Amniotic stem cell (primary cell): ENCODE data around the gene HIRA.

ENCODE experiments used
- DNase-seq: peaks from one replicate; lab custom pipeline; 2025; lab: John Stamatoyannopoulos, UW

Gene HIRA

DNA sequence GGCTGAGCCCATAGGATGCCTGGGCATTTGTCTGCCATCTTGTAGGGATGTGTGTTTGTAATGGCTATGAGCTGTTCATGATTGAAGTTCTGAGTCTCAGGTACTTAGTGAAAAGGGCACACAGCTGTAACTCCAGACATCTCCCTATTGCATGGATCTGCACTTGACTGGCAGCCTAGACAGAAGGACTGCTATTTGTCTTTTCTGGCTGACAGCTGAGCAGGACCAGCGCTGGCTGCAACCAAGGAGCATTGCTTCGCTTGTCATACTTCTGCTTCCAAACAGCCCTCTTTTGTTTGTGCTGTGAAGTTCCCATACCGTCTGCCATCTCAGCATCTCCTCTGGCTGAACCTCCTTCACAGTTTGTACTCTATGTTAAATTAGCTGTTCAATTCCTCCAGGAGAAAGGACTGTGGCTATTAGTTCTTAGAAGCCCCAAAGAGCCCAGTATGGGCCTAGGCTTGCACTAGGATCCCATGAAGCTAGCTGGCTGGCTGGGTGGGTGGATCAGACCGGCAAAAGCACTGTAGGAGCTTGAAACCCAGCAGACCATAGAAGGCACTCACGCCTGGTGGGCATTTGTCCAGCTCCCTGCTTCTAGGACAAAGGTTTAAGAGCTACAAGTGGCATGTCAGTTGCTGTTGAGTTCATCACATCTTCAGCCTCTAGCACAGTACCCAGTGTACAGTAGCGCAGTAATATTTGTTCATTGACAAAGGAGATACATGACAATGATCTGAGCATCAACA is 20.4 kb downstream of the HIRA start:
- DNase-seq = no peak

DNA sequence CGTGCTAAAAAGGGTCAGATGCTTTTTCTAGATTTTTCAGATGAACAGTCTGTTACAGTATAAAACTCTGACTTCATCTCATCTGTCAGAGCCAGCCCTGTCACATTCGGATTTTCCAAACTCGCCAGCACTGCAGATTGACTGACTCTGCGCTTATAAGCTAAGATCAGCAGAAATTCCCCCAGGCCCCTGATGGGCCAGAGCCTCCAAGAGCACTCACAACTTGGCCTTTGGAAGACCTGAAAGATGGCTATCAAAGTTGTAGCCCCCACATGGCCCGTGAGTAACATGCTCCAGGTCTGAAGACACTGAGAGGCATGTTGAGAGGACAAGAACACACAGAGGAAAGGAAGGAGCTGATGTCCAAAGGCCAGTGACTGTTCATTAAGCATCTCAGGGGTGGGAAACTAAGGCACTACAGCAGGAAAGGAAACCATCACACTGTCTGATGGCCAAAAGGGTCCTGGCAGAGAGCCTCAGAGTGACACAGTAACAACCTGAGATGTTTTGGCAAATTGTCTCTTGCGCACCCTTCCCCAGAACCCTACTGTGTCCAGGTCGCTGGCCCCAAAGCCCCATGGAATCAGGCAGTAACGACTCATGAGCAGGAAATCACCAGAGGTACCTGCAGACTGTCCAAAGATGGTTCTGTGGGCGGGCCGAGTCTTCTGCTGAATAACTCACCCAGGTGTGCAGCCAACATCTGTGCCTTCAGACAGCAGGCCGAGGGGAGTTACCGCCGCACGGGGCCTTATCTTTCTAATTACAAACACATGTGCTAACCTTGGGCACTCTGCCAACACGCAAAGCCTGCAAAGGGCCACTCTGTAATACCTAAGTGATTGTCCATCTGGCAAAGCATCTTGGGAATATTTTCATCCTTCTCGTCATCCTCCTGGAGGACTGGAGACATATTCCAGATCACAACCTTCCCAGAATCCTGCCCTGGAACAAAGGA is 23.6 kb downstream of the HIRA start:
- no peak for DNase-seq

DNA sequence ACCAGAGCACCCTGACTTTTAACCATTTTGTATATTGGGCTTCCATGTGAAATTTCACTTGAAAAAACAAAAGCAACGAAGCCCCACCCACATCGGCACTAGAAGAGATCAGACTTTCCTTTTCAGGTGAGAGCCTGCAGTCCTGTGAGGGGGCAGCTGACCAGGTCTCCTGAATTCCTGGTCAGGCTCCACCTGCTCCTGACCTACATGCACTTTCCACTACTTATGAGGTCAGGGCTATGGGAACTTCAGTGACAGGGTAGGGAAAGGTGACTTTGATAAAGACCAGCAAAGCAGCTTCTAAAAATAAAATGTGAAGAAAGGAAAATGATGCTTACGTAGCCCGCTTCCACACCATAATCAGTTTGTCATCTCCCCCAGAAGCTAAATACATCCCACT is 24.7 kb downstream of the HIRA start:
- no peak for DNase-seq

DNA sequence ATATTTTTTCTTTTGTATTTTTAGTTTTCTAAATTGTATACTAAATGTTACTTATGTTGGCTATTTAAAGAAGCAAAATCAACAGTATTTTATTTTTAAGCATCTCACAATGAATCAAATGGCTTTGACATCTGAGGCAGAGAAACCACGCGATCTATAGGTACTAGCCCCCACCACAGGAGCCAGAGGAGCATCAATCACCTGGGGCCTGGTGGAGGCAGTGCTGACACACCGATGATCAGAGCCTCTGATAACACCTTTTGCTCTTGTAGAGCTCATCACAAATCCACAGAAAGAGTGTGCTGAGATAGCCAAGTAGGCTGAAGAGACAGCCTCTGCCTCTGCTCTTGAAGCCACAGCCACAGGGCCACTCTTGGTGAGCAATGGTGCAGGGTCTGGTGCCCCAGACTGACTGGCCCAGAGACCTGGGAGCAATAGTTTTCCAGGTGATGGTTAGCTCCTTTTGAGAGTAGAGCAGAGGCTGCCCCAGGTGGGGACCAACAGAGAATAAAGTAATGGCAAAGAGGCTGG is 25.2 kb downstream of the HIRA start:
- DNase-seq = no peak

DNA sequence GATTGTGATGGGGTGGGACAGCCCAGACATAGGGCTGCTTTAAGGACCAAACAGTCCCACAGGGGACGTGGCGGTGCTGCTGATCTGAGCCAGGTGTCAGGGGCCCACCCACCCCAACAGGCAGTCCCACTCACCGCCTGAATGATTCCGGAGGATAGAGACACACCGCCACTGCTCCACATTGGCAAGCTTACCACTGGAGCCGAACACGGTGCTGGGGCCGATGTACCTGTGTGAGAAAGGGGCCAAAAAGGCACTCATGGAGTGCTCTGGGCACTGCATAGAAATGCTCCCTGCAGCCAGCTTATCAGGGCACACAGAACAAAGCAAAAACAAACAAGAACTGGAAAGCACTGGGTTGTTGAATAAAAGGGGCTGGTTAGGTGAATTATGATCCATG is 25.9 kb downstream of the HIRA start:
- no peak for DNase-seq

DNA sequence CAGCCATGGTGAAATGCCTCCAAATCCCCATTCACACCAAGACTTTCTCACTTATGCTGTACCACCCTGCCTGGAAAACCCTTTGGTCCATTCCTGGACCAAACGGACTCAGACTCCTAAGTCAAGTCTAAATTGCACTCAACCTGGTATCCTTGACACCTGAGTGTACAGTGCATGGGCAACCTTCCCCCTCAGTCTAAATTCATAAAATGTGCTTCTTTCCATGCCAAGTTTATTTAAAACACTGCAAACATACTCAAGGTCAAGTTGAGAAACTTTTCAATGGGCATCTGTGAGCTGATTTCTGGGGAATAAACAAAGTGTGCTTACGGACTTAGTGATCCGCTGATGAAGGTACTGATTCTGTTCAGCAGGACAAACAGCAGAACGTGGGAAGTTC is 26.4 kb downstream of the HIRA start:
- no peak for DNase-seq

DNA sequence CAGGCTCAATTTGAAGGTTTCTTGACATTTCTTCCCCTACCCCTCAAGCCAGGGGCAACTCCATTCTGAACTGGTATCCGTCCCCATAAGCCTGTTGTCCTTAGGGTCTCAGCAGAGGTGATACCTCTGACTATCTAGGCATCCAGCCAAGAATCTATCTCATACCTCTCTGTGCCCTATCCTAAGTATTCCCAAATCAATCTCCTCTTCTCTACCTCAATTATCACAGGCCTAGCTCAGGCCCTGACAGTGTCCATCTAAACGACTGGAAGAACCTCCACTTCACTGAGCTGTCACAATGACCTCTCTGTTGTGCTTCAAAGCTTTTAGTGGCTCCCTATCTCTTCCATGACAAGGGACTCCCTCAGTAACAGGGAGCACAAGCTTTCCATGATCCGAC is 26.9 kb downstream of the HIRA start:
- no peak for DNase-seq

DNA sequence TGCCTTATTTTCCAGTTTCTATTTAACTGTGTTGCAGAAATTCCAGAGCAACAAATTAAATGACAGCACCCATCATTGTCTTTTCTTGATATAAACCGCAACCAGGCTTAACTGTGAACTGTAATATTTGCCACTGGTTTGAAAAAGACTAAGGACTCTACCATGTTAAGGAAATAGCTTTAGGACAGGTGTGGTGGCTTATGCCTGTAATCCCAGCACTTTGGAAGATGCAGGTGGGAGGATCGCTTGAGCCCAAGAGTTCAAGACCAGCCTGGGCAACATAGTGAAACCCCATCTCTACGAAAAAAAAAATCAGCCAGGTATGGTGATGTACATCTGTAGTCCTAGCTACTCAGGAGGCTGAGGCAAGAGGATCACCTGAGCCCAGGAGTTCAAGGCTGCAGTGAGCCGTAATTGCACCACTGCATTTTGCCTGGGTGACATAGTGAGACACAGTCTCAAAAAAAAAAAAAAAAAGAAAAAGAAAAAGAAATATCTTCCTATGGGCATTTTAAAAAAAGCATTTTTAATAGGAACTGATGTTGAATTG is 28.8 kb downstream of the HIRA start:
- DNase-seq = no peak

DNA sequence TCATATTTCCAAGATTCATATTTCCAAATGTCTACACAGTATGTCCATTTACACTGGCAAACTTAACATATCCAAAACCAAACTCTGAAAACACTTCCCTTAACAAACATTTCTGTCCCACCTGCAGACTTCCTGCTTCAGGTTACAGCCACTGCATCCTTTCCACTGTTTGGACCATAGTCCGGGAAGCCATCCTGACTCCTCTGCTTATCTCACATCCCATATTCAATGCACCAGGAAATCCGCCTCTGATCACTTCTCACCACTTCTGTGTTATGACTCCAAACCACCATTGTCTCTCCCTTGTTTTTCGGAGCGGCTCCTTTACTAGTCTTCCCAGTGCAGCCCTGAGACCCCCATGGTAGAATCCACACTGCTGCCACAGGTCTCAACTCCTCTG is 30.1 kb downstream of the HIRA start:
- no peak for DNase-seq

DNA sequence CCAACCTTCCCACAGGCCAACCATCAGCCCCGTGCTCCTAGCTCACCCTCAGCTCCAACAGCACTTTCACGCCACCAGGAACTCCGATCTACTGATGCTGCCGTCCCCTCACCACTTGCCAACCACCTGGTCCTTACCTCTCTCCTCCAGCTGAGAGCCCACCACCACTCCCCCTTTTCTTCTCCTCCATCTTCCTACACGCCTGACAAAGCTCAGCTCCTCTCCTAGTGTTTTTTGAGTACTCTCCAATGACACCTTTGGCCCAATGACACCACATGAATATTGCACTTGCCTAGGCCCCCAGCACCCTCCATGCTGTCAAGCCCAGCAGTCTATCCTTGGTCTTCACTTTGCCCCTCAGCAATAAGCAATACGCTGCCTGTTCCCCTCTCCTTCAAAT is 30.7 kb downstream of the HIRA start:
- no peak for DNase-seq

DNA sequence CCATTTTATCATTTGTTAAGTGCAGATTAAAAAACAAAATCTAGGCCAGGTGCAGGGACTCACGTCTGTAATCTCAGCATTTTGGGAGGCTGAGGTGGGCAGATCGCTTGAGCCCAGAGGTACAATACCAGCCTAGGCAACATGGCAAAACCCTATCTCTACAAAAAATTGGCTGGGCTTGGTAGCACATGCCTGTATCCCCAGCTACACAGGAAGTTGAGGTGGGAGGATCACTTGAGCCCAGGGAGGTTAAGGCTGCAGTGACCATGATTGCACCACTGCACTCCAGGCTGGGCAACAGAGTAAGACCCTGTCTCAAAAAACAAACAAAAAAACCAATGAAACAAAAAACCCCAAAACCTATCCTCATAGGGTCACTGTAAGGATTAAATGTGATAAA is 32.9 kb downstream of the HIRA start:
- DNase-seq = no peak

DNA sequence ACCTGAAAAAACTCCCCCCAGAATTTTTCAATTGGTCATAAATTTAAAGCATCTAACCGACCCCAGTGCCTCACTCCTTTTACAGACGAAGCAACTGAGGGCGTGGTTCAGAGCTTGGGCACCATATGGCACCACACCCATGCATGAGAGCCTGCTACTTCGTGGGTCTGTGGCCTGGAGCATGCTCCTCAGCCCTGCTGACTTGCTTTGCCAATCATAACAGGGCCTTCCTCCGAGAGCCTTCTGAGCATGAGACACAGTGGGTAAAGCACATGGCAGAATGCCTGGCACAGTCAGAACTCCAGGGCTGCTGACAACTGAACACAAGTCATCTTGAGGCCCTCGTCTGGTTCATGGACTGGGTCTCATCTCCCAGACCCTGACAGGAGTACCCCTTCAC is 33.3 kb downstream of the HIRA start:
- no peak for DNase-seq

DNA sequence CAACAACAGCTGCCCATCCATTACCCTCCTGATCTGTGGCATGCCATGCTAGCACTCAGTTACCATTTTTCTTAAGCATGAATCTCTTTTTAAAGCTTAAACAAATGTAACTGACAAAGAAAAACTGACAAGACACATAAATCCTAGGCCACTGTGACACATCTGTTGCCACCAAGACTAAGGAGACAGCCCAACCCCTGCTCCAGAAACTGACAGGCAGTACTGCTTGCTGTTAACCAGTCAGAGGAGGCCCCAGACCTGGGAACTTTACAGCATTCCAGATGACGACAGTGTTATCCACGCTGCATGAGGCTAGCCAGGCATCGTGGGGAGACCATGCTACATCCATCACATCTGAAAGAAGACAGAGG is 33.8 kb downstream of the HIRA start:
- no peak for DNase-seq

DNA sequence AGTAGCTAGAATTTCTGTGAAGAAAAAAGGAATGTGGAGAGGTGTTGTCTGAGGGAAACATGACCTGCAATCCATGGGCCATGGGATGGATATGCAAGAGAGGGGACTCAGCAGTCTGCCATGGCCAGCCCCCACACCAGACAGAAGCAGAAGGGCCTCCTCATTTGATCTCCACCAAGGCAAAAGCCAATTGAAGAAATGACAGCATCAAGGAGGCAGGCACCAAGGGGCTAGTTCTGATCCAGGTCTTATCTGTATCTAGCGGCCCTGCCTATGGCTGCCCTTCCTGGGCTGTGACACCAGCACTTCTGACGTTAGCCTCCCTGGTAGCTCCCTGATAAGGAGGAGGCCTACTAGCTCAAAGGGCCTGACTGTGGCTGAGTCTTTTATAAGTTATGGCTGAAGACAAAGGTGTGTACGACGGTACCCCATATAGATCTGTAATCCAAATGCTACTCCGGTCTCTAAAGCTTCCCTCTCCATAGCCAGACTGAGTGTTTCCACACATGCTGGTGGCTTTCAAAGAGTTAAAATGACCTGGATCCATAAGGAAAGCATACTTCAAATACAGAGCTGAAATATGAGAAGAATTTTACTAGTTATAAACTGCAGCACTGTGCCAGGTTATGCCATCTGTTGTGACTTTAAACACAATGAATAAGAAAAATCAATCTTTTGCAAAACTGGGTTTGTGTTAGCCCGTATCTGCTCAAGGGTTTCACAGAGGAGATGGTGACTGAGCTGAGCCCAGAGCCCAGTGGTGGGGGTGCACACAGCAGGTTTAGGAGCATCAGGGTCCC is 34.4 kb downstream of the HIRA start:
- DNase-seq = no peak

DNA sequence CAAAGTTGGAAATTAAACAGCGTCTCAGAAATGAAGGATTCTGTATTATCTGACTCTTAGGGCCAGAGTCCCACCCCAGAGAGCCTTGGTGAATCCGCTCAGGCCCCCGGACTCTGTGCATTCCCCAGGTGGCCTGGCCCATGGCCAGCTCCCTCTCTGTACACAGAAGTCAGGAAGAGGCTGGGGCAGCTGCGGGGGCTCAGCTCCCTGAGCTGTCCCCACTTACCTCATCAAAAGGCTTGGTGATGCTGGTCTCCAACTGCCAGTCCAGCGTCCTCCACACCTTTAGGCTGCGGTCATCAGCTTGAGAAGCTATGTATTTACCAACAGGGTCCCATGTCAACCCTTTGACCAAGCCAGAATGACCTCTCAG is 35.0 kb downstream of the HIRA start:
- DNase-seq = no peak

DNA sequence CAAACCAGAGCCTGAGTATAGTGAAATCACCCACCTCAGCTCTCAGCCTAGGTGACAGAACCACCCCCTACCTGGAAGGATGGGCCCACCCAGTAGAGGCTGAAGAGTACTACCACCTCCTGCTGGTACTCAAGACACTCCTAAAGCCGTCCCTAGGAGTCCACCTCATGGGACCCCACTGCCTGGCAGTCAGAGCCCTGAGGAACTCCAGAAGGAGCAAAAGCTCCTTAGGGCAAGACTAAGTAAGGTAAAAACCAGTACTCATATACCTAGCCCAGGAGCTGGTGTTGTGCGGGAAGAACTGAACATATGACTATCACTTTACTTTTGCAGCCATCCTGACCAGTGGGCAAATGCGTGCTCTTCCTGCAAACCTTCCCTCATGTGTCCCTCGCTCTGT is 36.3 kb downstream of the HIRA start:
- no peak for DNase-seq

DNA sequence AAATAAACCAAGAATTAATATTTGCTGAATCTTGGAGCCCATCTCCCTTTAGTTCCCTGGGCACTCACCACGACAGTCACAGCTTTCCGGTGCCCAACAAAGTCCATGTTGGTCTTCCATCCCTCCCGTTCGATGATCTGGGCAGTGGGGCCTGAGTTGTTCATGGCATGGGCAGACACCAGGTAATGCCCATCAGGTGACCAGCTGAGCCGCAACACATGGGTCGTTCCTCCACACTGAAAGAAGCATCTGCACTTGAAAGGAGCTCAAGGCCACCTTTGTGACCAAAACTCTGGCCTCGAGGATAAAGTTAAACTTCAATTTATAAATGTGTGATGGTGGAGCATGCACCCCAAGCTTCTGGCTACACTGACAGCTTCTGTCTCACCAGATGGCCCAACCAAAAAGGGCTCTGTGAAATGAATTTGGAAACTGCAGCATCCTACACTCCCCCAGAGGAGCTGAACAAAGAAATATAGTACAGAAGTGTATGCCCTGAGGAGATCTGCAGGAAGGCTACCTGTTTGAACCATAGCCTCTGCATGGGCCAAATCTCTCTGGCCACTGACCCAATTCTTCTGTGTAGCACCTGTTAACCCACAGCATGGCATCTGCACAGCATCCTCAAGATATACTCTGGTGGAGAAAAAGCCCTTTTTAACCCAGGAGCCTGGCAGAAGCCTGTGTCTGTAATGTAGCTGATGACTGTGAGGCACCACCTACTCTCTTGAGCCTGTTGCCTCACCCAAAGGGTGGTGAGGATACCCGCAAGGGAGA is 37.1 kb downstream of the HIRA start:
- DNase-seq = no peak

DNA sequence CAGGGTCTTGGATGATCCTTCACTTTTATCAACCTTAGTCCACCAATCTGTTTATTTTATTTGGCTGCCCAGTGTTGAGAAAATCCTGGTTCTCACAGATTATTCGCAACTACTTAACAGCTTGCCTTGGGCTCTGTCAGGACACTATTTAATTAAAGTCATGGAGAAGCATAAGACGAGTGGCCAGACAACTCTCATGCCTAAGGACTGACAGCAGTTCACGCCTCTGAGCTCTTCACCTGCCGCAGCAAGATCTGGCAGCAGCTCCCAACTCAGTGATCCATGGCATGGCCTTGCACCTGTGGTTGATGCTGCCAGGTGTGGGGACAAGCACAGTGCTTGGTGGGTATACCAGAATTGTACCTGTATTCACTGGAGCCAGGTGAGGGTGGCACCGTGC is 37.8 kb downstream of the HIRA start:
- no peak for DNase-seq

DNA sequence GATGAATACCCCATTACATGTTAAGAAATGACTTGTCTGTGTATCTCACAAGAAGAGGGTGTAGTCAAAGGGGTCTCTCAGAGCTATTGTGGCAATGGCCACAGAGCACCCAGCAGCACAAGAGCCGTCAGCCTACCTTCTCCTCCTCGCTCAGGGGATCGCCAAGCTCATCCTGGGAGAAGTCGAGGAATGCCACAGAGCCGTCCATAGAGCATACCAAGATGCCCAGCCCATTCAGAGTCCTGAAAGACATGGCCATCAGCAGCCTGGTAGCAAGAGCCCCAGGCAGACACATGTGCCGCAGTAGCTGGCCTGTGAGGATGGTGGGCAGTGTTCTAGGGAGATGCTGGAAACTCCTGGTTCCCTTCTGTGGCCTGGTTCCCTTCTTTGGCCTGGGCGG is 44.0 kb downstream of the HIRA start:
- DNase-seq = no peak

DNA sequence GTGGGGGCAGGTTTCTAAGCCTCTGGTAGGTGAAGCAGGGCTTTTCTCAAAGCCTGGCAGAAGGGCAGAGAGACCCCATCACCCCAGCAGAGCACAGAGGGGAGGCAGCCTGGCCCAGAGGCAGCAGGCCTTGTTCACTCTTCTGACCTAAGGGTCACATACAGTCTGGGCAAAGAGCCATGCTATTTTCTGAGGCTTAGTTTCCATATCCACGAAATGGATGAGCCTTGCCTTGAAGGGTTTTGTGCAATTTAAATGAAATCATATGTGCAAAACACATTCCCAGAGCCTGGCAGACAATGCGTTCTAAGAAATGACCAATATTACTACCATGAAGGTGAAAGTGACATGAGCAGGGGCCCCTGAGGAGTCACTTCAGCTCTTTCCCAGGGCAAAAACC is 44.5 kb downstream of the HIRA start:
- DNase-seq = no peak

DNA sequence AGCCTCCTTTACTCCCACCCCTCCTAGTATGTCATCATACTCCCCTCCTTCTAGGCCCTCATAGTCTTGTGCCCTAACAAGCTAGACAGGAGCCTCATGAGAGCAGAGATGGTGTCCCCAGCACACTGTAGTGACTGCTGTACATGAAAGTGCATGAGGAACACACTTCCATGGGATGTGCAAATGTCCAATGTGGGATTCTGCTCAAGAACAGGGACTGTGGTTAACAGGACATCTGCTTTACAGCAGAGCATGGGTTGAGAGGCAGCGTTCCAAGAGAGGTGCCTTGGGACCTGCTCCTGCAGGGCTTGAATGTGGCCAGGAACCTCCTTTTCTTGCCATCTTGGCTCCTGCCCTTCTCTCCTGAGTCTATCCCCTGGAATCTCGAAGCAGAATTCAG is 45.3 kb downstream of the HIRA start:
- DNase-seq = no peak
